HEK293T (cell line): ENCODE data around the gene MAGOHB.

Source experiments
- BHLHE40 ChIP-seq: fragments of 450-650 bp; IDR thresholded peaks from 2 replicates; pipeline ENCODE4 v1.6.1; 2016; ENCODE audit warnings: mild to moderate bottlenecking, moderate library complexity, borderline replicate concordance
- CTBP1 ChIP-seq: fragments of 450-650 bp; IDR thresholded peaks from 2 replicates; pipeline ENCODE4 v1.6.1; 2016; ENCODE audit warnings: borderline replicate concordance
- ELF4 ChIP-seq: fragments of 450-650 bp; IDR thresholded peaks from 2 replicates; pipeline ENCODE4 v1.6.1; 2017; ENCODE audit warnings: antibody characterized with exemption
- FOXA1 ChIP-seq: fragments of 450-650 bp; IDR thresholded peaks from 2 replicates; pipeline ENCODE4 v1.6.1; 2016; ENCODE audit warnings: mild to moderate bottlenecking
- FOXK2 ChIP-seq: fragments of 450-650 bp; IDR thresholded peaks from 2 replicates; pipeline ENCODE4 v1.6.1; 2016; ENCODE audit warnings: mild to moderate bottlenecking
- FOXM1 ChIP-seq: fragments of 450-650 bp; IDR thresholded peaks from 2 replicates; pipeline ENCODE4 v1.6.1; 2017; ENCODE audit warnings: mild to moderate bottlenecking, borderline replicate concordance
- HDGF ChIP-seq: fragments of 450-650 bp; IDR thresholded peaks from 2 replicates; pipeline ENCODE4 v1.6.1; 2017; ENCODE audit warnings: antibody characterized with exemption, borderline replicate concordance
- L3MBTL2 ChIP-seq: fragments of 450-650 bp; conservative IDR thresholded peaks from 2 replicates; pipeline ENCODE4 v1.6.1; 2016; ENCODE audit warnings: mild to moderate bottlenecking
- NFRKB ChIP-seq: fragments of 450-650 bp; IDR thresholded peaks from 2 replicates; pipeline ENCODE4 v1.6.1; 2016; ENCODE audit warnings: mild to moderate bottlenecking, moderate library complexity
- SP1 ChIP-seq: fragments of 450-650 bp; IDR thresholded peaks from 2 replicates; pipeline ENCODE4 v1.6.1; 2017
- SUZ12 ChIP-seq: fragments of 450-650 bp; IDR thresholded peaks from 2 replicates; pipeline ENCODE4 v1.6.1; 2016; ENCODE audit warnings: mild to moderate bottlenecking
- TARDBP ChIP-seq: fragments of 450-650 bp; IDR thresholded peaks from 2 replicates; pipeline ENCODE4 v1.6.1; 2016
- ZNF384 ChIP-seq: fragments of 450-650 bp; IDR thresholded peaks from 2 replicates; pipeline ENCODE4 v1.6.1; 2016
- TF ChIP-seq, protein P1 (sequence below): fragments of 450-650 bp; IDR thresholded peaks from 2 replicates; pipeline ENCODE4 v1.6.1; 2016

DNA sequence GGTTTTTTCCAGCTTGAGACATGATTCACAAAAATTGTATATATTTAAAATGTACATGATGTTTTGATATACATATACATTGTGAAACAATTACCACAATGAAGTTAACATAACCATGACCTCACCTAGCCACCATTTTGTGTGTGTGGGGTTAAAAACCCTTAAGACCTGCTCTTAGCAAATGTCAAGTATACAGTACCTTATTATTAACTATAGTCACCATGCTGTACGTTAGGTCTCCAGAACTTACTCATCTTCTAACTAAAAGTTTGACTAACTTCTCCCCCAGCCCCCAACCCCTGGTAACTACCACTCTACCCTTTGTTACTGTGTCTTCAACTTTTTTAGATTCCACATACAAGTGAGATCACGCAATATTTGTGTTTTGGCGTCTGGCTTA lies 55.1 kb downstream of the MAGOHB start:
- TF ChIP-seq SP1 (no peak), SUZ12 (no peak), FOXA1 (no peak), TARDBP (no peak), FOXK2 (no peak), NFRKB (no peak), HDGF (no peak), BHLHE40 (no peak), CTBP1 (no peak), ELF4 (no peak), FOXM1 (no peak), L3MBTL2 (no peak), ZNF384 (no peak)
- TF ChIP-seq, protein P1, sequence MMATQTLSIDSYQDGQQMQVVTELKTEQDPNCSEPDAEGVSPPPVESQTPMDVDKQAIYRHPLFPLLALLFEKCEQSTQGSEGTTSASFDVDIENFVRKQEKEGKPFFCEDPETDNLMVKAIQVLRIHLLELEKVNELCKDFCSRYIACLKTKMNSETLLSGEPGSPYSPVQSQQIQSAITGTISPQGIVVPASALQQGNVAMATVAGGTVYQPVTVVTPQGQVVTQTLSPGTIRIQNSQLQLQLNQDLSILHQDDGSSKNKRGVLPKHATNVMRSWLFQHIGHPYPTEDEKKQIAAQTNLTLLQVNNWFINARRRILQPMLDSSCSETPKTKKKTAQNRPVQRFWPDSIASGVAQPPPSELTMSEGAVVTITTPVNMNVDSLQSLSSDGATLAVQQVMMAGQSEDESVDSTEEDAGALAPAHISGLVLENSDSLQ, result no peak
